SKM-1 treated with dmso at 0.1 percent for 144 hours (cell line): ENCODE data around the gene TP53I11.

Source experiments
- DNase-seq: peaks from one replicate; lab custom pipeline; 2025; ENCODE audit not compliant: unreplicated experiment; lab: John Stamatoyannopoulos, UW

Gene TP53I11

GRCh38 chr11:44979543-44980399 is 29.1 kb upstream of the TP53I11 start:
- no peak for DNase-seq

GRCh38 chr11:44978961-44979331 is 28.3 kb upstream of the TP53I11 start:
- no peak for DNase-seq

GRCh38 chr11:44978274-44978960 is 27.7 kb upstream of the TP53I11 start:
- DNase-seq: no peak

- no peak for DNase-seq
These were observed 26.9 kb upstream of the TP53I11 start for GRCh38 chr11:44977493-44977984.

- no peak for DNase-seq
These were observed 25.9 kb upstream of the TP53I11 start for GRCh38 chr11:44976576-44976975.

GRCh38 chr11:44974402-44975000 is 23.8 kb upstream of the TP53I11 start:
- DNase-seq: no peak

GRCh38 chr11:44973632-44974401 is 23.1 kb upstream of the TP53I11 start:
- no peak for DNase-seq

GRCh38 chr11:44972746-44973435 is 22.2 kb upstream of the TP53I11 start:
- DNase-seq: no peak

GRCh38 chr11:44971185-44971584 is 20.5 kb upstream of the TP53I11 start:
- DNase-seq: no peak

- peak; percentile 98 for DNase-seq
These were observed 19.6 kb upstream of the TP53I11 start for GRCh38 chr11:44970293-44970692.

- DNase-seq: no peak
These were observed 19.1 kb upstream of the TP53I11 start for GRCh38 chr11:44969651-44970252.

GRCh38 chr11:44968510-44968909 is 17.8 kb upstream of the TP53I11 start:
- no peak for DNase-seq

GRCh38 chr11:44967930-44968496 is 17.3 kb upstream of the TP53I11 start:
- DNase-seq: no peak

GRCh38 chr11:44966694-44967093 is 16.0 kb upstream of the TP53I11 start:
- no peak for DNase-seq

GRCh38 chr11:44964526-44965209 is 14.0 kb upstream of the TP53I11 start:
- DNase-seq: peak; percentile 17

- DNase-seq: no peak
These were observed 13.3 kb upstream of the TP53I11 start for GRCh38 chr11:44963948-44964347.

GRCh38 chr11:44963136-44963535 is 12.5 kb upstream of the TP53I11 start:
- no peak for DNase-seq

GRCh38 chr11:44962464-44962863 is 11.8 kb upstream of the TP53I11 start:
- DNase-seq: no peak

- no peak for DNase-seq
These were observed 9.6 kb upstream of the TP53I11 start for GRCh38 chr11:44960200-44960845.
